ENCODE measurements around the gene LRMDA. TPM values are rescaled to one million over a fixed set of nuclear protein-coding genes. Genes with fewer than 3 reads are reported as not detected.

LRMDA gene
- total RNA-seq, 1 donor from 2014 or later: not detected

DNA sequence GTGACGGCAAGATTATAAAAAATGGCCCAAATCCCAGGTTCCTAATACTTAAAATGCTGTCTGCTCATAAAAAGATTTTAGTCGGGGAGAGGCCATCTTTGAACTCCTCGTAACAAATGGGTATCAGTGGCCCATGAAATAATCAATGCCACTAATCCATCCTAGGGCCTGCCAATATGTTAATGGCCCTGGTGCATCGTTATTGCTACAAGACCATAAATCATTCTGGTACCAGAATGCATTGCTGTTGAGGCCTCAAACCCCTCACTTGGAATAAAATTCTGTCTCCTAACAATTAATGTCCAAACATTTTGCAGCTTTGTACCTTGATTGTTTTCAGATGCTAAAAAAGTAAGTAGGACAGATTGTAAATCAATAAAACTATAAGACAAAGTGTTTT is 290.6 kb downstream of the LRMDA start:
- H3K27ac Mint-ChIP-seq: no peak overlapping the region
- TF ChIP-seq, protein P1, sequence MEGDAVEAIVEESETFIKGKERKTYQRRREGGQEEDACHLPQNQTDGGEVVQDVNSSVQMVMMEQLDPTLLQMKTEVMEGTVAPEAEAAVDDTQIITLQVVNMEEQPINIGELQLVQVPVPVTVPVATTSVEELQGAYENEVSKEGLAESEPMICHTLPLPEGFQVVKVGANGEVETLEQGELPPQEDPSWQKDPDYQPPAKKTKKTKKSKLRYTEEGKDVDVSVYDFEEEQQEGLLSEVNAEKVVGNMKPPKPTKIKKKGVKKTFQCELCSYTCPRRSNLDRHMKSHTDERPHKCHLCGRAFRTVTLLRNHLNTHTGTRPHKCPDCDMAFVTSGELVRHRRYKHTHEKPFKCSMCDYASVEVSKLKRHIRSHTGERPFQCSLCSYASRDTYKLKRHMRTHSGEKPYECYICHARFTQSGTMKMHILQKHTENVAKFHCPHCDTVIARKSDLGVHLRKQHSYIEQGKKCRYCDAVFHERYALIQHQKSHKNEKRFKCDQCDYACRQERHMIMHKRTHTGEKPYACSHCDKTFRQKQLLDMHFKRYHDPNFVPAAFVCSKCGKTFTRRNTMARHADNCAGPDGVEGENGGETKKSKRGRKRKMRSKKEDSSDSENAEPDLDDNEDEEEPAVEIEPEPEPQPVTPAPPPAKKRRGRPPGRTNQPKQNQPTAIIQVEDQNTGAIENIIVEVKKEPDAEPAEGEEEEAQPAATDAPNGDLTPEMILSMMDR (IDR thresholded peaks at IDR 0.05): no peak
- no peak for ATAC-seq (ENCODE audit: low read depth)

DNA sequence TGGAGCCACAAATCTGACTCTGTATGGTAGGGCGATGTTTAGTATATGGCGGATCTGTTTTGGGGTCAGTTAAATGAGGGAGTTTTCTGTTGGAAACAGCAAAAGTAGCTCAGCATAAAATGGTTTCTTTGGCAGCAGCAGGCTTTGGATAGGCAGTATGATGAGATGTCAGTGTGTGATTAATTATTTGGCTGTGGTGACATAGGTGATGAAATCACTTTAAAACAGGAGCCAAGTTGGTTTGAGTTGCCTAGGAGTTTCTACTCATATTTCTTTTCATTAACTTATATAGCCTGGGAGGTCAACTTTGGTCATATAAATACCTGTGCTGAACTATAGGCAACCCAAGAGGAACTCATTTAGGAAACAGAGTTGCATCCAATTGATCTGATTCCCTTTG is 291.2 kb downstream of the LRMDA start:
- intact Hi-C loops (cut with micrococcal nuclease): no loop called here
- POLR2A ChIA-PET: no interaction called here
- H3K4me1 Mint-ChIP-seq: no peaks in the 10 kb centered on the region
- no peaks in the 10 kb centered on the region for H3K36me3 Mint-ChIP-seq (ENCODE audit: low read depth)
- TF ChIP-seq, protein P1 (IDR thresholded peaks at IDR 0.05): no peak
- no peak overlapping the region for H3K27ac Mint-ChIP-seq
- H3K27me3 Mint-ChIP-seq: no peaks in the 10 kb centered on the region
- no peak overlapping the region for H3K4me3 Mint-ChIP-seq
- H3K9me3 Mint-ChIP-seq: no peaks in the 10 kb centered on the region
- CTCF ChIA-PET: no interaction called here
- DNase-seq (no peak), ATAC-seq (ENCODE audit: low read depth) (no peak)

More for the DNA sequence above, 290.6 kb downstream of the LRMDA start:
- Mint-ChIP-seq H3K36me3 (ENCODE audit: low read depth) (no peaks in the 10 kb centered on the region), H3K27me3 (no peaks in the 10 kb centered on the region), H3K4me1 (no peaks in the 10 kb centered on the region), H3K4me3 (no peak overlapping the region), H3K9me3 (no peaks in the 10 kb centered on the region)
- no peak for DNase-seq
- CTCF ChIA-PET: no interaction called here
- POLR2A ChIA-PET: no interaction called here
- intact Hi-C loops (cut with micrococcal nuclease): no loop called here

DNA sequence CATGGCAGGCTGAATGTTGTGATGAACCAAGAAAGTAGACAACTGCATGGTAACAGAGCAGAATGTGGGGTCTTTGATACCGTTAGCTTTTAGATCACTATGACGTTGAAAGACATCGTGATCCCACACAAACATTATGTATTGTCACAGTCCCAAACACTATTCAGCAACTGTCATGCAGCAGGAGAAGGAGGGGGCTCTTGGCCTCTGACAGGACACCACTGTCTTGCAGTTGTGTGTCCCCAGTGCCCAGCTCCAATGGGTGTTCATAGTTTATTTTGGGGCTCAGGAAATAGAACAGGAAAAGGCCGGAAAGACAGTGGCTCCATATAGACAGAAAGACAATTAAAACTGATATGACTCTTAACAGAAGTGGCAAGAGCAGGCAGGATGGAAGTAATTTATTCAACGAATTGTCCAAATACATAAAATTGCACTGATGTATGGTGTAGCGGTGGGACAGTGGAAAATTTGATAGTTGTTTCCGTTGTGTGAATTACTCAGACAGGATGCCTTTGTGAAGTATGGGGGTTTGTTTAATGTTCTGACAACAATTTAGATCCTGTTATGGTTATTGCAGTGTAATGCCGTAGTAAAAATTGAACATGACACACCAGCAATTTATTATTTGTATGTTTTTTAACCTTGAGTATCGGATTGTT is 292.0 kb downstream of the LRMDA start:
- H3K27me3 Mint-ChIP-seq: no peaks in the 10 kb centered on the region
- ChIA-PET CTCF (no interaction called here), POLR2A (no interaction called here)
- TF ChIP-seq, protein P1 (IDR thresholded peaks at IDR 0.05): no peak
- H3K27ac Mint-ChIP-seq: no peak overlapping the region
- no peaks in the 10 kb centered on the region for H3K36me3 Mint-ChIP-seq (ENCODE audit: low read depth)
- H3K4me3 Mint-ChIP-seq: no peak overlapping the region
- H3K9me3 Mint-ChIP-seq: no peaks in the 10 kb centered on the region
- no peak for DNase-seq
- intact Hi-C loops (cut with micrococcal nuclease): no loop called here
- H3K4me1 Mint-ChIP-seq: no peaks in the 10 kb centered on the region
- no peak for ATAC-seq (ENCODE audit: low read depth)

DNA sequence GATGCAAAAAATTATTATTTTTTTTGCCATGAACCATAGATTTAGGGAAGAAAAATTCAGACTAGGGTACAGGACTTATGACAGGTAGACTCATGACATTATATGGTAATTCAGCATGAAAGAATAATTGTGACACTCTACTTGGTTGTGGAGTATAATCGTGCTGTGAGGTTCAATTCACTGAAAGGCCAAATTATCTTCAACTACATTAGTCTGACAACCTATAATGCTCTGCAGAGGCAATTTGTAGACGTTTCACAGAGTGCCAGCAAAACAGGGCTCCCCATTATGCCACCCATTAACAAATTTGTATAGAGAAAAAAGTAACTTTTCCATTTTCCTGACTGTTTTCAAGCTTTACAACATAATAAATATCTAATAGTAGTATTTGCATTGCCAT is 292.6 kb downstream of the LRMDA start:
- no peak for ATAC-seq (ENCODE audit: low read depth)
- Mint-ChIP-seq H3K4me3 (no peak overlapping the region), H3K36me3 (ENCODE audit: low read depth) (no peaks in the 10 kb centered on the region), H3K9me3 (no peaks in the 10 kb centered on the region), H3K27me3 (no peaks in the 10 kb centered on the region), H3K27ac (no peak overlapping the region), H3K4me1 (no peaks in the 10 kb centered on the region)
- intact Hi-C loops (cut with micrococcal nuclease): no loop called here
- no peak for DNase-seq
- POLR2A ChIA-PET: no interaction called here
- TF ChIP-seq, protein P1 (IDR thresholded peaks at IDR 0.05): no peak
- CTCF ChIA-PET: no interaction called here

DNA sequence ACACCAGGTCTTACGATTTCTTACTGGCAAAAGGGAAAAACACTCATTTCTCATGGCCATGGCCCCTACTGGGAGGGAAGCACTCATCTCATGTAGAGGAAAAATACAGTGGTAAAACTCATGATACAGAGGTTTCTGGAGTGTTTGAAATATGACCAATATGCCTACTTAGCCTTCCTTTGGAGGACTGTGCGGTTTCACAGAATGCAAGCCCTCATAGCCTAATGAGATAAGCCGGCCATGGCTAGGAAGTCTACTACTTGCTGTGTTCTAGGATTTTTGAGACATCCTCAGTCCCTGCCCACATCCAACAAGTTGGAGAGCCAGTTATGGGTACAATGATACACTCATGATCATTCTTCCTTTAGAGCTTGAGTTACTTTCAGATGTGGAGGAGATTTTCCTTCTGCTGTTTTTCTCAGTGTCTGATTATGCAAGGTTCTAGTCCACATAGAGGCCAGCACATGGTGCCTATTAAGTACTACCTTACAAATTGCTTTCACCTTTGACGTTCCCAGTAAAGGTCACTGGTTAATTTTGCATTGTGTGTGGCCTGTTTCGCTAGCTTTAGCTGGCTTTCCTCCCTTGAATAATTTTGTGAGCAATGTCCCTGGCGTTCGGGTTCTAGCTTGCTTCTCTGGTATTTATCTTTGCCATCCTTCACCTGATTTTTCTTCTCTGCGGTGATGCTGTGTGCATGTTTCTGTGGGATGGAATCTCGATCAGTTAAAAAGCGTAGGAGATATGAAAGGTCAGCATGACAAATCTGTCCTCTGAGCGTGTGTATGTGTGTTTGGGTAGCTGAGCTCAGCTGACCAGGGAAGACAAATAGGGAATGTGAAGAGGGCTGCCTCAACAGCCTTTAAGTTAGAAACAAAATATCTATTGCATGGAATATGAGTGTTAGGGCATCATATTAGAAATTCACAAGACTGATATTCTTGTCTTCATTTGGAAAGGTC is 295.4 kb downstream of the LRMDA start:
- no peak for DNase-seq

More for the DNA sequence above, 295.4 kb downstream of the LRMDA start:
- intact Hi-C loops (cut with micrococcal nuclease): no loop called here
- no peak for ATAC-seq (ENCODE audit: low read depth)
- no peaks in the 10 kb centered on the region for H3K9me3 Mint-ChIP-seq
- ChIA-PET CTCF (no interaction called here), POLR2A (no interaction called here)
- no peaks in the 10 kb centered on the region for H3K36me3 Mint-ChIP-seq (ENCODE audit: low read depth)
- H3K27ac Mint-ChIP-seq: no peak overlapping the region
- H3K27me3 Mint-ChIP-seq: no peaks in the 10 kb centered on the region
- no peak overlapping the region for H3K4me3 Mint-ChIP-seq
- no peaks in the 10 kb centered on the region for H3K4me1 Mint-ChIP-seq
- TF ChIP-seq, protein P1 (IDR thresholded peaks at IDR 0.05): no peak

Measured in activated B cell treated with CpG ODN at 0.5 μM for 24 hours (primary cell).